Aorta (tissue), 5 donors: Measurements from ENCODE around the gene SPSB4. TPM values are rescaled to one million over a fixed set of nuclear protein-coding genes. Genes with fewer than 3 reads are reported as not detected.

Experiments
- ATAC-seq: fragments of 200-7000 bp; cut with Tn5 transposase; one replicate; pipeline ENCODE4 v1.9.1; 2022; ENCODE audit warnings: moderate library complexity; ENCODE audit not compliant: low FRiP score
- DNase-seq, 2 donors: peaks; one replicate each; pipeline ENCODE4 v3.0.0-alpha.2; 2020
- H3K27ac ChIP-seq, 2 donors: one replicate each; pipeline ENCODE4 v1.5.1; 2013; ENCODE audit warnings: low read length in 2 of 2, mild to moderate bottlenecking in 2 of 2, moderate library complexity in 2 of 2, control low read depth in 1 of 2, inconsistent platforms in 1 of 2, low read depth in 1 of 2
- H3K27me3 ChIP-seq, 2 donors: one replicate each; pipeline ENCODE4 v1.6.1; 2013; ENCODE audit warnings: control low read depth in 1 of 2, low read length in 1 of 2, mild to moderate bottlenecking in 1 of 2, moderate library complexity in 1 of 2; ENCODE audit not compliant: insufficient read depth in 2 of 2, control insufficient read depth in 1 of 2
- H3K36me3 ChIP-seq, 2 donors: one replicate each; pipeline ENCODE4 v1.6.1; 2013; ENCODE audit warnings: control low read depth in 1 of 2, low read length in 1 of 2, mild to moderate bottlenecking in 1 of 2; ENCODE audit not compliant: insufficient read depth in 2 of 2, control insufficient read depth in 1 of 2
- H3K4me1 ChIP-seq, 2 donors: one replicate each; pipeline ENCODE4 v1.6.1; 2013; ENCODE audit warnings: low read length in 2 of 2, control low read depth in 1 of 2, mild to moderate bottlenecking in 1 of 2, moderate library complexity in 1 of 2; ENCODE audit not compliant: insufficient read depth in 2 of 2, control insufficient read depth in 1 of 2
- H3K4me3 ChIP-seq, 2 donors: one replicate each; pipeline ENCODE4 v1.5.1; 2013; ENCODE audit warnings: low read length in 2 of 2, control low read depth in 1 of 2, mild to moderate bottlenecking in 1 of 2
- H3K9me3 ChIP-seq: one replicate; pipeline ENCODE4 v1.6.1; 2013; ENCODE audit warnings: mild to moderate bottlenecking, low read length; ENCODE audit not compliant: control insufficient read depth
- WGBS, 2 donors: extraction: QIAGEN DNeasy Blood & Tissue Kit; methylation state at CpG; one replicate each; pipeline ENCODE4 v1.1.7; 2013; 5-methylcytosine and 5-hydroxymethylcytosine counted together
- intact Hi-C, 2 donors: fragments of 100-400 bp; cut with DNase I; formaldehyde crosslinking; loops; one replicate each; pipeline versions ENCODE4 v1.14.2 to v1.15.0; 2022
- polyA plus RNA-seq, 2 donors: library from polyadenylated mRNA; stranded (reverse); fragments of 200-250 nt; gene quantifications; one replicate each; pipeline ENCODE4 v1.2.3, GENCODE V29; 2013
- total RNA-seq, 2 donors: library from RNA; stranded (reverse); fragmentation: NEBNext Ultra II Directional; extraction: Animal tissue kit (Norgen Biotek cat#: 25700); gene quantifications; one replicate each; pipeline ENCODE4 v1.2.1, GENCODE V29; 2021
- donor health status: healthy with polysubstance abuse.
- donor health status: Bipolar disorder and iron deficiency.
- donor health status: DM: no; HTN: no; CAD: no.
- donor health status: DM: no; HTN: no; CAD: no.
- donor health status: DM: yes; HTN: yes; CAD: no.

SPSB4 gene
- total and polyA plus RNA-seq, 4 donors = 0.13 to 2.0 (median 1.0) TPM; not detected in 1

- intact Hi-C loops = no loop called here
- ATAC-seq (no peak), DNase-seq (peak in 1 of 2 donors; percentile 51)
- Histone ChIP-seq H3K4me3 (no peak overlapping the region), H3K9me3 (no peaks in the 10 kb centered on the region), H3K27ac (no peak overlapping the region), H3K36me3 (no peaks in the 10 kb centered on the region), H3K4me1 (no peaks in the 10 kb centered on the region), H3K27me3 (no peaks in the 10 kb centered on the region)
- WGBS, 2 donors = 88 to 93% methylated on average over 3 of the region's 3 CpGs
These were observed 34.4 kb downstream of the SPSB4 start for GRCh38 chr3:141085343-141086070.

- Histone ChIP-seq H3K36me3 (no peaks in the 10 kb centered on the region), H3K4me1 (no peaks in the 10 kb centered on the region), H3K27me3 (no peaks in the 10 kb centered on the region), H3K27ac (no peak overlapping the region), H3K9me3 (no peaks in the 10 kb centered on the region), H3K4me3 (no peak overlapping the region)
- WGBS, 2 donors = 3 to 8% methylated on average over 1 of the region's 1 CpG
- DNase-seq (no peak), ATAC-seq (no peak)
- intact Hi-C loops = no loop called here
These were observed 35.0 kb downstream of the SPSB4 start for GRCh38 chr3:141086188-141086587.

- Histone ChIP-seq H3K4me3 (no peak overlapping the region), H3K27ac (no peak overlapping the region), H3K9me3 (no peaks in the 10 kb centered on the region), H3K27me3 (no peaks in the 10 kb centered on the region), H3K36me3 (no peaks in the 10 kb centered on the region), H3K4me1 (no peaks in the 10 kb centered on the region)
- ATAC-seq = no peak
- peak in 1 of 2 donors; percentile 49 for DNase-seq
- intact Hi-C loops = no loop called here
- 45 to 49% methylated on average over 8 of the region's 8 CpGs for WGBS, 2 donors
These were observed 36.1 kb downstream of the SPSB4 start for GRCh38 chr3:141087076-141087777.

- H3K27me3 ChIP-seq = no peaks in the 10 kb centered on the region
- intact Hi-C loops = no loop called here
- WGBS, 2 donors = 83 to 85% methylated on average over 6 of the region's 6 CpGs
- H3K4me3 ChIP-seq = no peak overlapping the region
- no peaks in the 10 kb centered on the region for H3K4me1 ChIP-seq
- no peaks in the 10 kb centered on the region for H3K9me3 ChIP-seq
- H3K36me3 ChIP-seq = no peaks in the 10 kb centered on the region
- no peak overlapping the region for H3K27ac ChIP-seq
- ATAC-seq = no peak
- DNase-seq = peak in 1 of 2 donors; percentile 20
These were observed 36.6 kb downstream of the SPSB4 start for GRCh38 chr3:141087778-141088130.

GRCh38 chr3:141089339-141090152 is 38.4 kb downstream of the SPSB4 start:
- no peaks in the 10 kb centered on the region for H3K36me3 ChIP-seq
- DNase-seq (peak in 1 of 2 donors; percentile 36), ATAC-seq (no peak)
- WGBS, 2 donors = 78 to 88% methylated on average over 3 of the region's 3 CpGs
- H3K27ac ChIP-seq = no peak overlapping the region
- no peaks in the 10 kb centered on the region for H3K27me3 ChIP-seq
- no peaks in the 10 kb centered on the region for H3K4me1 ChIP-seq
- intact Hi-C loops = loop anchor here in 1 of 2 donors (5.0 kb wide), 1 partner anchor 37 kb away; the partner anchor contains the start of gene SPSB4
- no peak overlapping the region for H3K4me3 ChIP-seq
- H3K9me3 ChIP-seq = no peaks in the 10 kb centered on the region

- H3K36me3 ChIP-seq = no peaks in the 10 kb centered on the region
- no peak for ATAC-seq
- no peaks in the 10 kb centered on the region for H3K27me3 ChIP-seq
- no peak overlapping the region for H3K4me3 ChIP-seq
- H3K27ac ChIP-seq = no peak overlapping the region
- WGBS, 2 donors = 84 to 92% methylated on average over 4 of the region's 4 CpGs
- no peaks in the 10 kb centered on the region for H3K9me3 ChIP-seq
- H3K4me1 ChIP-seq = peaks cover 0 to 3% of the 10 kb centered on the region in 2 donors
- intact Hi-C loops = loop anchor here in 1 of 2 donors (5.0 kb wide), 1 partner anchor 39 kb away; the partner anchor contains the start of gene SPSB4
- peak in 1 of 2 donors; percentile 17 for DNase-seq
These were observed 40.3 kb downstream of the SPSB4 start for GRCh38 chr3:141091426-141091825.

GRCh38 chr3:141092663-141093062 is 41.5 kb downstream of the SPSB4 start:
- Histone ChIP-seq H3K4me3 (no peak overlapping the region), H3K4me1 (peaks cover 0 to 3% of the 10 kb centered on the region in 2 donors), H3K9me3 (no peaks in the 10 kb centered on the region), H3K36me3 (no peaks in the 10 kb centered on the region), H3K27ac (peak overlapping the region in 1 of 2 donors; percentile 28), H3K27me3 (no peaks in the 10 kb centered on the region)
- DNase-seq (peak in 1 of 2 donors; percentile 53), ATAC-seq (no peak)
- intact Hi-C loops = loop anchor here in 1 of 2 donors (5.0 kb wide), 1 partner anchor 40 kb away; the partner anchor contains the start of gene SPSB4
- WGBS, 2 donors = 55 to 80% methylated on average over 6 of the region's 6 CpGs

GRCh38 chr3:141093397-141093796 is 42.2 kb downstream of the SPSB4 start:
- ATAC-seq (peak; percentile 2), DNase-seq (peak; percentile 72 to 75)
- intact Hi-C loops = loop anchor here in 1 of 2 donors (5.0 kb wide), 1 partner anchor 41 kb away; the partner anchor contains the start of gene SPSB4
- no peak overlapping the region for H3K4me3 ChIP-seq
- H3K36me3 ChIP-seq = no peaks in the 10 kb centered on the region
- H3K9me3 ChIP-seq = no peaks in the 10 kb centered on the region
- no peaks in the 10 kb centered on the region for H3K27me3 ChIP-seq
- H3K27ac ChIP-seq = peak overlapping the region in 1 of 2 donors; percentile 66
- 14 to 18% methylated on average over 5 of the region's 5 CpGs for WGBS, 2 donors
- H3K4me1 ChIP-seq = peaks cover 0 to 3% of the 10 kb centered on the region in 2 donors
